ENCODE results near the gene RPS21. TPM values are rescaled to one million over a fixed set of nuclear protein-coding genes. Genes with fewer than 3 reads are reported as not detected.

RPS21 gene
- total RNA-seq, 1 experiment from 2014 or later = 4,496 TPM

GRCh38 chr20:62400541-62400940 lies 13.6 kb downstream of the RPS21 start:
- Mint-ChIP-seq H3K4me3 (ENCODE audit: unreplicated experiment) (no peak overlapping the region), H3K9me3 (ENCODE audit: unreplicated experiment) (peaks cover 13% of the 10 kb centered on the region), H3K4me1 (ENCODE audit: low read depth, unreplicated experiment) (peaks cover 5% of the 10 kb centered on the region), H3K27ac (ENCODE audit: unreplicated experiment) (no peak overlapping the region), H3K27me3 (ENCODE audit: insufficient read depth, unreplicated experiment) (no peaks in the 10 kb centered on the region), H3K36me3 (ENCODE audit: insufficient read depth, unreplicated experiment) (peaks cover 84% of the 10 kb centered on the region)
- DNase-seq = no peak
- peaks cover 7% of the 10 kb centered on the region for H3K4me1 ChIP-seq
- intact Hi-C loops (cut with micrococcal nuclease; ENCODE audit: unreplicated experiment) = loop anchor here (10.0 kb wide), 1 partner anchor 256 kb away; the partner anchor contains the start of genes PSMA7 and SS18L1
- no peaks in the 10 kb centered on the region for H3K9me3 ChIP-seq
- H3K27me3 ChIP-seq (replicated peaks; ENCODE audit: control insufficient read depth, insufficient read depth, low read length) = no peaks in the 10 kb centered on the region
- CTCF ChIA-PET = interaction anchor here (0.9 to 2.3 kb wide), 5 partner anchors 10 to 216 kb away, joined by 3 to 11 read pairs (median 6); no protein-coding TSS in a partner anchor
- H3K36me3 ChIP-seq (ENCODE audit: control insufficient read depth, insufficient read depth, low read length) = peaks cover 9% of the 10 kb centered on the region
- POLR2A ChIA-PET = interaction anchor here (0.5 to 1.6 kb wide), 2 partner anchors 18 to 105 kb away, joined by 3 to 4 read pairs; no protein-coding TSS in a partner anchor
- no TSS peak for BruUV-seq (replicated peaks)
- H3K4me3 ChIP-seq (ENCODE audit: low read depth, low read length) = no peak overlapping the region
- TF ChIP-seq CTCF (IDR thresholded peaks at IDR 0.05; ENCODE audit: insufficient read depth in 1 of 2, low read depth in 1 of 2, low read length in 1 of 2, severe bottlenecking in 1 of 2, unreplicated experiment in 1 of 2) = no peak

GRCh38 chr20:62401331-62401779 lies 14.5 kb downstream of the RPS21 start:
- Mint-ChIP-seq H3K27ac (ENCODE audit: unreplicated experiment) (no peak overlapping the region), H3K9me3 (ENCODE audit: unreplicated experiment) (peaks cover 13% of the 10 kb centered on the region), H3K4me1 (ENCODE audit: low read depth, unreplicated experiment) (peaks cover 14% of the 10 kb centered on the region), H3K27me3 (ENCODE audit: insufficient read depth, unreplicated experiment) (no peaks in the 10 kb centered on the region), H3K4me3 (ENCODE audit: unreplicated experiment) (no peak overlapping the region), H3K36me3 (ENCODE audit: insufficient read depth, unreplicated experiment) (peaks cover 84% of the 10 kb centered on the region)
- no peak for TF ChIP-seq CTCF (IDR thresholded peaks at IDR 0.05; ENCODE audit: insufficient read depth in 1 of 2, low read depth in 1 of 2, low read length in 1 of 2, severe bottlenecking in 1 of 2, unreplicated experiment in 1 of 2)
- H3K36me3 ChIP-seq (ENCODE audit: control insufficient read depth, insufficient read depth, low read length) = peaks cover 9% of the 10 kb centered on the region
- H3K9me3 ChIP-seq = no peaks in the 10 kb centered on the region
- DNase-seq = no peak
- intact Hi-C loops (cut with micrococcal nuclease; ENCODE audit: unreplicated experiment) = loop anchor here (10.0 kb wide), 1 partner anchor 257 kb away; the partner anchor contains the start of genes PSMA7 and SS18L1
- H3K4me1 ChIP-seq = peaks cover 15% of the 10 kb centered on the region
- H3K27me3 ChIP-seq (replicated peaks; ENCODE audit: control insufficient read depth, insufficient read depth, low read length) = no peaks in the 10 kb centered on the region
- no TSS peak for BruUV-seq (replicated peaks)
- ChIA-PET CTCF (interaction anchor here (2.3 kb wide), 2 partner anchors 10 to 19 kb away, joined by 8 to 11 read pairs; no protein-coding TSS in a partner anchor), POLR2A (no interaction called here)
- H3K4me3 ChIP-seq (ENCODE audit: low read depth, low read length) = no peak overlapping the region

- Mint-ChIP-seq H3K9me3 (ENCODE audit: unreplicated experiment) (peaks cover 9% of the 10 kb centered on the region), H3K36me3 (ENCODE audit: insufficient read depth, unreplicated experiment) (peaks cover 84% of the 10 kb centered on the region), H3K27me3 (ENCODE audit: insufficient read depth, unreplicated experiment) (no peaks in the 10 kb centered on the region), H3K4me3 (ENCODE audit: unreplicated experiment) (no peak overlapping the region), H3K4me1 (ENCODE audit: low read depth, unreplicated experiment) (peaks cover 14% of the 10 kb centered on the region), H3K27ac (ENCODE audit: unreplicated experiment) (no peak overlapping the region)
- ChIA-PET CTCF (interaction anchor here (0.9 to 2.3 kb wide), 2 partner anchors 12 to 16 kb away, joined by 4 to 8 read pairs; partner anchors contain the start of gene RPS21), POLR2A (interaction anchor here (0.9 kb wide), 1 partner anchor 16 kb away, joined by 3 read pairs; the partner anchor contains the start of gene RPS21)
- peaks cover 18% of the 10 kb centered on the region for H3K4me1 ChIP-seq
- H3K36me3 ChIP-seq (ENCODE audit: control insufficient read depth, insufficient read depth, low read length) = peaks cover 9% of the 10 kb centered on the region
- no peak overlapping the region for H3K4me3 ChIP-seq (ENCODE audit: low read depth, low read length)
- TF ChIP-seq CTCF (IDR thresholded peaks at IDR 0.05; ENCODE audit: insufficient read depth in 1 of 2, low read depth in 1 of 2, low read length in 1 of 2, severe bottlenecking in 1 of 2, unreplicated experiment in 1 of 2) = no peak
- no peaks in the 10 kb centered on the region for H3K27me3 ChIP-seq (replicated peaks; ENCODE audit: control insufficient read depth, insufficient read depth, low read length)
- H3K9me3 ChIP-seq = no peaks in the 10 kb centered on the region
- no TSS peak for BruUV-seq (replicated peaks)
- DNase-seq = no peak
- intact Hi-C loops (cut with micrococcal nuclease; ENCODE audit: unreplicated experiment) = loop anchor here (10.0 kb wide), 1 partner anchor 258 kb away; the partner anchor contains the start of genes PSMA7 and SS18L1
Observed at GRCh38 chr20:62402456-62403150, 15.7 kb downstream of the RPS21 start.

All from Caco-2 (cell line).